ENCODE measurements around the gene IL1RN. TPM values are rescaled to one million over a fixed set of nuclear protein-coding genes. Genes with fewer than 3 reads are reported as not detected.

IL1RN gene
- total and polyA plus RNA-seq, 2 of the 13 experiments (the other 11 are each of a cell fraction or from before 2014, with no cell fraction given): 21.2 to 101 TPM

GRCh38 chr2:113156278-113157117, 29.1 kb downstream of the IL1RN start (continued):
- TF ChIP-seq SPEN (CRISPR knock-in tag; IDR thresholded peaks at IDR 0.05; ENCODE audit: low read depth): 0 out of 2 replicates have a peak, but pooled peaks have one; percentile 3
- TF ChIP-seq RORA (CRISPR knock-in tag; IDR thresholded peaks at IDR 0.05): no peak
- TF ChIP-seq HNRNPK (IDR thresholded peaks at IDR 0.05; ENCODE audit: low read depth, low read length, poor library complexity, severe bottlenecking): no peak
- TF ChIP-seq ZNF343 (CRISPR knock-in tag; IDR thresholded peaks at IDR 0.05): 0 out of 2 replicates have a peak, but pooled peaks have one; percentile 54
- TF ChIP-seq ZNF543 (CRISPR knock-in tag; IDR thresholded peaks at IDR 0.05): 0 out of 2 replicates have a peak, but pooled peaks have one; percentile 21
- TF ChIP-seq ZNF296 (CRISPR knock-in tag; conservative IDR thresholded peaks at IDR 0.05): no peak
- TF ChIP-seq SATB2 (CRISPR knock-in tag; IDR thresholded peaks at IDR 0.05): no peak
- TF ChIP-seq ZNF609 (CRISPR knock-in tag; IDR thresholded peaks at IDR 0.05; ENCODE audit: borderline replicate concordance): peak; percentile 77
- no peak for TF ChIP-seq GRHL1 (CRISPR knock-in tag; conservative IDR thresholded peaks at IDR 0.05)
- no peak for TF ChIP-seq ZBTB7A (CRISPR knock-in tag; IDR thresholded peaks at IDR 0.05)
- no peak for TF ChIP-seq NR0B2 (CRISPR knock-in tag; IDR thresholded peaks at IDR 0.05)
- TF ChIP-seq KMT2B (CRISPR knock-in tag; IDR thresholded peaks at IDR 0.05): no peak
- TF ChIP-seq ADNP (CRISPR knock-in tag; IDR thresholded peaks at IDR 0.05): no peak
- TF ChIP-seq ATF2 (CRISPR knock-in tag; IDR thresholded peaks at IDR 0.05): no peak; the same call in 1 of the 2 replicates
- TF ChIP-seq ZSCAN22 (CRISPR knock-in tag; IDR thresholded peaks at IDR 0.05): no peak
- TF ChIP-seq HBP1 (CRISPR knock-in tag; IDR thresholded peaks at IDR 0.05; ENCODE audit: low read depth): no peak
